HFF-Myc (cell line): Measurements from ENCODE around the gene NDE1.
"Not testable (repeated sequence)": the region's sequence is repeated elsewhere in the genome, so short reads cannot be mapped to it uniquely, and the experiment has no call there.

Experiments used
- DNase-seq: peaks from one replicate; pipeline ENCODE4 v3.0.0-alpha.2; 2011; ENCODE audit warnings: low read depth; ENCODE audit errors: extremely low read depth
- H3K4me3 ChIP-seq: replicated peaks from 2 replicates; pipeline ENCODE4 v1.5.1; 2011; ENCODE audit warnings: low read depth, mild to moderate bottlenecking, control low read depth, low read length
- CTCF ChIP-seq: IDR thresholded peaks from 2 replicates; pipeline ENCODE4 v1.5.1; 2012; ENCODE audit warnings: mild to moderate bottlenecking, low read depth, low read length, control low read depth; ENCODE audit errors: missing control alignments

NDE1 gene

DNA sequence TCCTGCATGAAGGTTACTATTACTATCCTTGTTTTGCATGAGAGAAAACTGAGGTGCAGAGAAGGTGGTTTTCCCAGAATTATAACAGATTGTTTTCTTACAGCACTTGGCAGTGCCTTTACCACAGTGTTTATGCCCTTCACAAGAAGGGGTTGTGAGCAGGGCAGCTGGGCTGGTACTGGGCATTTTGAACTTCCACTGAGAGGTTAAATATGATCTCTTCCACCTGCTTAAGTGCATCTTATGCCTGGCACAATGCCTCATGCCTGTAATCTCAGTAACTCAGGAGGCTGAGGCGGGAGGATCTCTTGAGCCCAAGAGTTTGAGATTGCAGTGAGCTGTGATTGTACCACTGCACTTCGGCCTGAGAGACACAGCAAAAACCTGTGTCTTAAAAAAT is 36.2 kb downstream of the NDE1 start:
- TF ChIP-seq CTCF, result no peak
- no peak overlapping the region for H3K4me3 ChIP-seq
- no peak for DNase-seq

DNA sequence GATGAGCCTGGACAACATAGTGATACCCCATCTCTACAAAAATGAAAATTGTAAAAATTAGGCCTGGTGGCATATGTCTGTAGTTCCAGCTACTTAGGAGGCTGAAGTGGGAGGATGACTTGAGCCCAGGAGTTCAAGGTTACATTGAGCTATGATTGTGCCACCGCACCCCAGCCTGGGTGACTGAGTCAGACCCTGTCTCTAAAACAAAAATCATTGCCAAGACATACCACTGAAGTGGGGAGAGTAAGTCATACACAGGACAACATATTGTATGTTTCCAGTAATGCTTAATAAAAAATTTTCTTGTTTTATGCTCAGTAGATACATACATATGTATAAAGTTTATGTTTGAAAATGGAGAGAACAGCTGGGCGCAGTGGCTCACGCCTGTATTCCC is 39.2 kb downstream of the NDE1 start:
- H3K4me3 ChIP-seq, result no peak overlapping the region
- TF ChIP-seq CTCF, result no peak
- DNase-seq, result no peak

DNA sequence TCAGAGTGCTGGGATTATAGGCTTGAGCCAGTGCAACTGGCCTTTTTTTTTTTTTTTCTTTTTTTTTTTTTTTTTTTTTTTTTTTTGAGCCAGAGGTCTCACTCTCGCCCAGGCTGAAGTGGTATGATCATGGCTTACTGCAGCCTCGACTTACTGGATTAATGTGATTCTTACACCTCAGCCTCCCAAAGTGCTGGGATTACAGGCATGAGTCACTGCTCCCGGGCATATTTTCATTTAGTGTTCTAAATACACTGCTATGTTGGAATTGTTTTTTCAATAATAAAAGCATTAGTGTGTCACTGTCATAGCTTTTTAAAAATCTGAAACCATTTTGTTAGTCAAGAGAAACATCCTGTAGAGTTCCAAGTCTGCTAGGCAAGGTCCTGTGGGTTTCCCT is 40.3 kb downstream of the NDE1 start:
- TF ChIP-seq CTCF, result no peak
- H3K4me3 ChIP-seq, result no peak overlapping the region
- no peak for DNase-seq

- no peak for TF ChIP-seq CTCF
- no peak for DNase-seq
These were observed 41.0 kb downstream of the NDE1 start for GRCh38 chr16:15691046-15691445.

GRCh38 chr16:15692508-15692907 is 42.5 kb downstream of the NDE1 start:
- not testable (repeated sequence) for H3K4me3 ChIP-seq, DNase-seq

More at GRCh38 chr16:15691046-15691445, 41.0 kb downstream of the NDE1 start:
- no peak overlapping the region for H3K4me3 ChIP-seq

- DNase-seq, result no peak
- no peak overlapping the region for H3K4me3 ChIP-seq
- no peak for TF ChIP-seq CTCF
These were observed 44.5 kb downstream of the NDE1 start for GRCh38 chr16:15694499-15694898.

DNA sequence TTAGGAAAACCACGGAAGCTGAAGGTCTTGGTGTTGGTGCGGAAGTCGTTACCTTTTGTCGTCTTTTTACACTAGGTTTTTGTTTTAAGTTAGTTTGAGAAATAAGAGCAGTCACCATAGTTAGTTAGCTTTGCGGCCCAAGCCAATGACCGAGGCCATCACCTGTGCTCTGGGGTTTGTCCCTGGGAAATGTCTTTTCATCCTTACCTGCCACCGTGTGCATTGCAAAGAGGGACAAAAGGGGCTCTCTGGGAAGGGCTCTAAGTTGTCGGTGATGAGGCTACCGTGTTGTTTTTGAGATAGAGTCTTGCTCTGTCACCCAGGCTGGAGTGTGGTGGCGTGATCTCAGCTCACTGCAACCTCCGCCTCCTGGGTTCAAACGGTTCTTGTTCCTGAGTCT is 49.8 kb downstream of the NDE1 start:
- no peak overlapping the region for H3K4me3 ChIP-seq
- TF ChIP-seq CTCF, result no peak

More for the DNA sequence above, 49.8 kb downstream of the NDE1 start:
- no peak for DNase-seq
